PC-3 (cell line): Measurements from ENCODE around the gene ZNF516. TPM values are rescaled to one million over a fixed set of nuclear protein-coding genes. Genes with fewer than 3 reads are reported as not detected.
A peak's percentile ranks its signal among the peaks of the same experiment; 100 is the strongest.

Source experiments
- ATAC-seq: fragments of 200-7000 bp; cut with Tn5 transposase; 2 replicates; pipeline ENCODE4 v1.9.1; 2020; ENCODE audit warnings: mild to moderate bottlenecking, moderate library complexity
- BruUV-seq: library from RNA; stranded (reverse); fragments of 400-500 nt; replicated peaks from 2 replicates; lab custom pipeline; 2021; lab: Mats Ljungman, UMichigan
- CTCF ChIA-PET: fragments of 300-600 bp; sonication (Branson Sonifier 250); formaldehyde crosslinking; loops from one replicate; lab custom pipeline; 2022; ENCODE audit warnings: antibody characterized with exemption; lab: Charles Lee
- POLR2A ChIA-PET: fragments of 300-600 bp; sonication (Branson Sonifier 250); formaldehyde crosslinking; loops from one replicate; lab custom pipeline; 2022; ENCODE audit warnings: antibody characterized with exemption; ENCODE audit not compliant: unreplicated experiment; lab: Charles Lee
- DNase-seq: peaks from one replicate; pipeline ENCODE4 v3.0.0-alpha.2; 2015
- H2AFZ ChIP-seq: fragments of 300-600 bp; sonication (generic); 2 replicates; pipeline ENCODE4 v1.6.0; 2016; ENCODE audit warnings: antibody characterized with exemption, low read length
- H3F3A ChIP-seq: fragments of 300-600 bp; sonication (generic); one replicate; pipeline ENCODE4 v1.6.0; 2017; ENCODE audit warnings: antibody characterized with exemption, low read length, control low read depth, mild to moderate bottlenecking; ENCODE audit not compliant: unreplicated experiment
- H3K27ac ChIP-seq: fragments of 300-600 bp; sonication (generic); 2 replicates; pipeline ENCODE4 v1.5.1; 2016; ENCODE audit warnings: mild to moderate bottlenecking, low read length
- H3K27me3 ChIP-seq: fragments of 300-600 bp; sonication (generic); 2 replicates; pipeline ENCODE4 v1.6.1; 2016; ENCODE audit warnings: low read length, mixed read lengths
- H3K36me3 ChIP-seq: fragments of 300-600 bp; sonication (generic); 2 replicates; pipeline ENCODE4 v1.6.1; 2016; ENCODE audit warnings: low read depth, mixed run types, low read length, mixed read lengths
- H3K4me1 ChIP-seq: fragments of 300-600 bp; sonication (generic); 2 replicates; pipeline ENCODE4 v1.5.1; 2016; ENCODE audit warnings: low read length; ENCODE audit not compliant: insufficient read depth
- H3K4me2 ChIP-seq: fragments of 300-600 bp; sonication (generic); 2 replicates; pipeline ENCODE4 v1.6.0; 2016; ENCODE audit warnings: low read length
- H3K4me3 ChIP-seq: fragments of 300-600 bp; sonication (generic); 2 replicates; pipeline ENCODE4 v1.5.1; 2016; ENCODE audit warnings: mild to moderate bottlenecking, low read length, mixed read lengths
- H3K79me2 ChIP-seq: fragments of 300-600 bp; sonication (generic); 2 replicates; pipeline ENCODE4 v1.6.1; 2017; ENCODE audit warnings: low read length, mixed read lengths
- H3K9ac ChIP-seq: fragments of 300-600 bp; sonication (generic); 2 replicates; pipeline ENCODE4 v1.6.0; 2016; ENCODE audit warnings: mild to moderate bottlenecking, low read length
- H3K9me2 ChIP-seq: fragments of 300-600 bp; sonication (generic); replicated peaks from 2 replicates; pipeline ENCODE4 v1.6.1; 2016; ENCODE audit warnings: mixed run types, low read length, mixed read lengths
- H3K9me3 ChIP-seq: fragments of 300-600 bp; sonication (generic); 2 replicates; pipeline ENCODE4 v1.6.1; 2016; ENCODE audit warnings: low read length, mixed read lengths
- H4K20me1 ChIP-seq: fragments of 300-600 bp; sonication (generic); 2 replicates; pipeline ENCODE4 v1.6.1; 2016; ENCODE audit warnings: low read length, mixed read lengths
- EZH2 ChIP-seq: fragments of 300-600 bp; sonication (generic); IDR thresholded peaks from one replicate; pipeline ENCODE4 v1.6.1; 2017; ENCODE audit warnings: antibody characterized with exemption, mild to moderate bottlenecking, low read length; ENCODE audit not compliant: unreplicated experiment
- EZH2phosphoT487 ChIP-seq: fragments of 300-600 bp; sonication (generic); IDR thresholded peaks from 2 replicates; pipeline ENCODE4 v1.6.1; 2018; ENCODE audit warnings: mild to moderate bottlenecking, antibody characterized with exemption, low read length, borderline replicate concordance
- intact Hi-C: fragments of 100-400 bp; cut with micrococcal nuclease; formaldehyde crosslinking; loops from 2 replicates; pipeline ENCODE4 v1.9.0; 2023
- total RNA-seq: library from RNA; depleted of rRNA; stranded (reverse); fragments of >200 nt; gene quantifications from 2 replicates; pipeline ENCODE4 v1.2.3, GENCODE V29; 2014
- TF ChIP-seq, protein P1 (sequence below): fragments of 300-600 bp; sonication (generic); conservative IDR thresholded peaks from 2 replicates; pipeline ENCODE4 v1.5.1; 2017; ENCODE audit warnings: antibody characterized with exemption, low read depth, mild to moderate bottlenecking, low read length

Gene ZNF516
- total RNA-seq, 1 experiment from 2014 or later: 4.0 TPM

DNA sequence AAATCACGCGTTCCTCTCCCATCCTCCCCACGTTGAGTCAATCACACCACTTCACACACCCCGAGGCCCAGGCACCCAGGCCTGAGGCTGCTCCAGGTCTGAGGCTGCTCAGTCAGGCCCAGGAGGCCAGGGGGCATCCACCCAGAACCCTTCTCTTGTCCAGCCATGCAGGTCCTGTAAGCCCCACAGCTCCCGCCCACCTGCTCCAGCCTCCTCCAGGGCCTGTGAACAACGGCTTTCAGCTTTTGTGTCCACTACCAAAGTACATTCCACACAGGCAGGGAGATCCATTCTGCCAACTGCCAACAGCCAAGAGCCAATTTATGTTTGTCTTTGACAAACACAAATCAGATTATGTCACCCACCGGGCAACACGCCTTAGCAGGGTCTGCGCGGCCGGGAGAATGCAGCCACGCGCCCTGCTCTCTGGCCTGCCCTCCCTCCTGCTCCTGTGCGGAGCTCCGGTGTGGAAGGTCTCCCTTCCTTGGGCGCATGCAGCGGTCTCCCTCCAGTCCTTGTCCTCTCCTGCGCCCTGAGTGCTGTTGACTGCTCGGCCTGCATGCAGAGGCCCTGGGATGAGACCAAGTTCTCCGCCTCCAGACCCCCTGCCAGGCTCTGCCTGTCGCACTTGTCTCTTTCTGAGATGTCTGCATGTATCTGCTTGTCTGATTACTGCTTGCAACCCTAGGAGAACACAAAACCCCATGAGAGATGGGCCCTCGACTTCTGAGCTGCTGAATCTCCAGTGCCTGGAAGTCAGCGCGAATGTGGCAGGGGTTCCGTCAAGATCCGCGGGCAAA is 146.6 kb downstream of the ZNF516 start:
- ChIA-PET POLR2A (no interaction called here), CTCF (no interaction called here)
- DNase-seq (peak; percentile 8), ATAC-seq (peak; percentile 45)
- H3F3A ChIP-seq: no peaks in the 10 kb centered on the region
- H3K9me2 ChIP-seq: no peaks in the 10 kb centered on the region
- H4K20me1 ChIP-seq: no peaks in the 10 kb centered on the region
- H3K9ac ChIP-seq: no peak overlapping the region
- peak overlapping the region; percentile 77 for H3K4me2 ChIP-seq
- 0 out of 2 replicates have a peak, but pooled peaks cover 13% of the 10 kb centered on the region for H3K27me3 ChIP-seq
- no TSS peak for BruUV-seq
- no peak for TF ChIP-seq EZH2phosphoT487
- no peak for TF ChIP-seq EZH2
- TF ChIP-seq, protein P1, sequence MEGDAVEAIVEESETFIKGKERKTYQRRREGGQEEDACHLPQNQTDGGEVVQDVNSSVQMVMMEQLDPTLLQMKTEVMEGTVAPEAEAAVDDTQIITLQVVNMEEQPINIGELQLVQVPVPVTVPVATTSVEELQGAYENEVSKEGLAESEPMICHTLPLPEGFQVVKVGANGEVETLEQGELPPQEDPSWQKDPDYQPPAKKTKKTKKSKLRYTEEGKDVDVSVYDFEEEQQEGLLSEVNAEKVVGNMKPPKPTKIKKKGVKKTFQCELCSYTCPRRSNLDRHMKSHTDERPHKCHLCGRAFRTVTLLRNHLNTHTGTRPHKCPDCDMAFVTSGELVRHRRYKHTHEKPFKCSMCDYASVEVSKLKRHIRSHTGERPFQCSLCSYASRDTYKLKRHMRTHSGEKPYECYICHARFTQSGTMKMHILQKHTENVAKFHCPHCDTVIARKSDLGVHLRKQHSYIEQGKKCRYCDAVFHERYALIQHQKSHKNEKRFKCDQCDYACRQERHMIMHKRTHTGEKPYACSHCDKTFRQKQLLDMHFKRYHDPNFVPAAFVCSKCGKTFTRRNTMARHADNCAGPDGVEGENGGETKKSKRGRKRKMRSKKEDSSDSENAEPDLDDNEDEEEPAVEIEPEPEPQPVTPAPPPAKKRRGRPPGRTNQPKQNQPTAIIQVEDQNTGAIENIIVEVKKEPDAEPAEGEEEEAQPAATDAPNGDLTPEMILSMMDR: no peak
- H3K27ac ChIP-seq: no peak overlapping the region
- H3K9me3 ChIP-seq: no peaks in the 10 kb centered on the region
- peak overlapping the region; percentile 73 for H2AFZ ChIP-seq
- peaks cover 4% of the 10 kb centered on the region; the same call in 1 of the 2 replicates for H3K4me1 ChIP-seq
- H3K4me3 ChIP-seq: peak overlapping the region; percentile 58
- no peaks in the 10 kb centered on the region for H3K79me2 ChIP-seq
- no peaks in the 10 kb centered on the region for H3K36me3 ChIP-seq
- intact Hi-C loops: loop anchor here (5.0 to 10.0 kb wide), 2 partner anchors 1696 to 1724 kb away; no protein-coding TSS in a partner anchor

DNA sequence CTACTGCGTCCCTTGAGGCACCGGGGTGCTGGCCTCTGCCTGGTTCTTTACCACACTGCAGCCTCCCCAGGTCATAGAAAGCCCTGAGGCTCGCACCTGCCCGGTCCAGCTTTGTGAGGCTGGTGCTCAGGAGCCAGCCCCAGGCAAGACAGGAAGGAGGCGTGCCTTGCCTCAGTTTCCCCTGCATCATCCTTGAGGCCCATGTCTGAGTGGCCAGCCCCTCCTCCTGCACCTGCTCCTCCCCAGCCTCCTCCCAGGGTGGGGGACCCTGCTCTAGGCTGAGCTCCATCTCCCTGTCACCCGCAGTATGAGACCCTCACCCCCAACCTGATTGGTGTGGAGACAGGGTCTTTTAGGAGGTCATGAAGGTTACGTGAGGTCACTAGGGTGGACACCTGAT is 147.7 kb downstream of the ZNF516 start:
- no peak overlapping the region for H3K4me3 ChIP-seq
- no peak overlapping the region for H3K4me2 ChIP-seq
- H3K27me3 ChIP-seq: 0 out of 2 replicates have a peak, but pooled peaks cover 7% of the 10 kb centered on the region
- H3K4me1 ChIP-seq: peaks cover 4% of the 10 kb centered on the region; the same call in 1 of the 2 replicates
- ChIA-PET CTCF (no interaction called here), POLR2A (no interaction called here)
- no peaks in the 10 kb centered on the region for H3K79me2 ChIP-seq
- H4K20me1 ChIP-seq: no peaks in the 10 kb centered on the region
- H3K9me2 ChIP-seq: no peaks in the 10 kb centered on the region
- H3F3A ChIP-seq: no peaks in the 10 kb centered on the region
- no peak overlapping the region for H3K27ac ChIP-seq
- H3K36me3 ChIP-seq: no peaks in the 10 kb centered on the region
- DNase-seq: no peak
- TF ChIP-seq, protein P1: no peak
- TF ChIP-seq EZH2phosphoT487 (no peak), EZH2 (no peak)
- intact Hi-C loops: loop anchor here (5.0 to 10.0 kb wide), 2 partner anchors 1695 to 1723 kb away; no protein-coding TSS in a partner anchor
- H3K9me3 ChIP-seq: no peaks in the 10 kb centered on the region
- BruUV-seq: no TSS peak
- H2AFZ ChIP-seq: no peak overlapping the region
- no peak overlapping the region for H3K9ac ChIP-seq
- no peak for ATAC-seq
